Measurements from ENCODE around the gene SORCS1. TPM values are rescaled to one million over a fixed set of nuclear protein-coding genes. Genes with fewer than 3 reads are reported as not detected.

SORCS1 gene
- polyA plus RNA-seq, 1 donor (not counting 4 experiments of a cell fraction or from before 2014, with no cell fraction given), result not detected

GRCh38 chr10:106636766-106637491 is 527.6 kb downstream of the SORCS1 start:
- Histone ChIP-seq H3K4me1 (ENCODE audit: control insufficient read depth, extremely low read depth, insufficient read depth, low read length) (no peaks in the 10 kb centered on the region), H3K9me3 (ENCODE audit: control insufficient read depth, low read depth, low read length) (no peaks in the 10 kb centered on the region), H3K9ac (ENCODE audit: control insufficient read depth, extremely low read depth, insufficient read depth, low read length) (no peak overlapping the region), H3K4me3 (ENCODE audit: control insufficient read depth in 2 of 3, extremely low read depth in 1 of 3, insufficient read depth in 2 of 3, low read depth in 1 of 3, low read length in 3 of 3) (no peak overlapping the region), H3K36me3 (ENCODE audit: control insufficient read depth in 2 of 2, extremely low read depth in 1 of 2, insufficient read depth in 2 of 2, low read length in 2 of 2) (no peaks in the 10 kb centered on the region), H4K20me1 (ENCODE audit: control insufficient read depth, extremely low read depth, insufficient read depth, low read length) (no peaks in the 10 kb centered on the region), H2AFZ (ENCODE audit: control insufficient read depth, low read length) (no peak overlapping the region), H3K27ac (ENCODE audit: control insufficient read depth, insufficient read depth, low read length) (no peak overlapping the region), H3K27me3 (ENCODE audit: control insufficient read depth, extremely low read depth, insufficient read depth, low read length) (no peaks in the 10 kb centered on the region), H3K79me2 (ENCODE audit: control insufficient read depth, insufficient read depth, low read length) (no peaks in the 10 kb centered on the region), H3K4me2 (ENCODE audit: control insufficient read depth, extremely low read depth, insufficient read depth, low read depth, low read length) (no peak overlapping the region), H3K9me1 (ENCODE audit: control insufficient read depth, extremely low read depth, insufficient read depth, low read length) (no peaks in the 10 kb centered on the region)
- FAIRE-seq (no peak), DNase-seq (ENCODE audit: low read depth, low spot score) (no peak)
- TF ChIP-seq EZH2 (IDR thresholded peaks at IDR 0.05; ENCODE audit: low read length), result no peak
- TF ChIP-seq CTCF (optimal IDR thresholded peaks at IDR 0.05 in 1 of 3, IDR thresholded peaks at IDR 0.05 in 1 of 3, conservative IDR thresholded peaks at IDR 0.05 in 1 of 3; ENCODE audit: extremely low read depth in 1 of 3, insufficient read depth in 2 of 3, low read length in 3 of 3), result no peak
- dilution Hi-C loops (cut with MboI; ENCODE audit: extremely low pct_ligation_motif_present, low sequenced_read_pairs), result no loop called here

DNA sequence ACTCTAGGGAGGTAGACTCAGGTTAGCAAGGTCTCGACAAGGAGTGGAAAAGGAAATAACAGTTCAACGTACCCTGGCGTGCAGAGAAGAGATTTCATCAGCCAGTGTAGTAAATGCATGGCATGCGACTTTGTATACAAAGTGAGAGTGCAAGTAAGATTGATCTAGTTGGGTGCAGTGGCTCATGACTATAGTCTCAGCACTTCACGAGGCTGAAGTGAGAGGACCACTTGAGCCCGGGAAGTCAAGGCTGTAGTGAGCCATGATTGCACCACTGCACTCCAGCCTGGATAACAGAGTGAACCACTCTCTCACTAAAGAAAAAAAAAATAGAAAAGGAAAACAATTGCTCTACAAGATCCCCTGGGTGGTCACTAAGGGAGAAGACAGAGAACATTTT is 528.6 kb downstream of the SORCS1 start:
- no peak overlapping the region for H3K27ac ChIP-seq (ENCODE audit: control insufficient read depth, insufficient read depth, low read length)
- no peaks in the 10 kb centered on the region for H4K20me1 ChIP-seq (ENCODE audit: control insufficient read depth, extremely low read depth, insufficient read depth, low read length)
- H3K9me1 ChIP-seq (ENCODE audit: control insufficient read depth, extremely low read depth, insufficient read depth, low read length), result no peaks in the 10 kb centered on the region
- no peaks in the 10 kb centered on the region for H3K36me3 ChIP-seq (ENCODE audit: control insufficient read depth in 2 of 2, extremely low read depth in 1 of 2, insufficient read depth in 2 of 2, low read length in 2 of 2)
- no peak overlapping the region for H3K9ac ChIP-seq (ENCODE audit: control insufficient read depth, extremely low read depth, insufficient read depth, low read length)
- no peak overlapping the region for H3K4me2 ChIP-seq (ENCODE audit: control insufficient read depth, extremely low read depth, insufficient read depth, low read depth, low read length)
- H3K27me3 ChIP-seq (ENCODE audit: control insufficient read depth, extremely low read depth, insufficient read depth, low read length), result no peaks in the 10 kb centered on the region
- no peak overlapping the region for H2AFZ ChIP-seq (ENCODE audit: control insufficient read depth, low read length)
- no peak for FAIRE-seq
- no peaks in the 10 kb centered on the region for H3K4me1 ChIP-seq (ENCODE audit: control insufficient read depth, extremely low read depth, insufficient read depth, low read length)
- dilution Hi-C loops (cut with MboI; ENCODE audit: extremely low pct_ligation_motif_present, low sequenced_read_pairs), result no loop called here
- H3K79me2 ChIP-seq (ENCODE audit: control insufficient read depth, insufficient read depth, low read length), result no peaks in the 10 kb centered on the region
- H3K4me3 ChIP-seq (ENCODE audit: control insufficient read depth in 2 of 3, extremely low read depth in 1 of 3, insufficient read depth in 2 of 3, low read depth in 1 of 3, low read length in 3 of 3), result no peak overlapping the region
- no peaks in the 10 kb centered on the region for H3K9me3 ChIP-seq (ENCODE audit: control insufficient read depth, low read depth, low read length)
- no peak for DNase-seq (ENCODE audit: low read depth, low spot score)
- TF ChIP-seq CTCF (optimal IDR thresholded peaks at IDR 0.05 in 1 of 3, IDR thresholded peaks at IDR 0.05 in 1 of 3, conservative IDR thresholded peaks at IDR 0.05 in 1 of 3; ENCODE audit: extremely low read depth in 1 of 3, insufficient read depth in 2 of 3, low read length in 3 of 3), result no peak
- no peak for TF ChIP-seq EZH2 (IDR thresholded peaks at IDR 0.05; ENCODE audit: low read length)

All from keratinocyte (primary cell).